Measurements from ENCODE around the gene PAX2.

DNA sequence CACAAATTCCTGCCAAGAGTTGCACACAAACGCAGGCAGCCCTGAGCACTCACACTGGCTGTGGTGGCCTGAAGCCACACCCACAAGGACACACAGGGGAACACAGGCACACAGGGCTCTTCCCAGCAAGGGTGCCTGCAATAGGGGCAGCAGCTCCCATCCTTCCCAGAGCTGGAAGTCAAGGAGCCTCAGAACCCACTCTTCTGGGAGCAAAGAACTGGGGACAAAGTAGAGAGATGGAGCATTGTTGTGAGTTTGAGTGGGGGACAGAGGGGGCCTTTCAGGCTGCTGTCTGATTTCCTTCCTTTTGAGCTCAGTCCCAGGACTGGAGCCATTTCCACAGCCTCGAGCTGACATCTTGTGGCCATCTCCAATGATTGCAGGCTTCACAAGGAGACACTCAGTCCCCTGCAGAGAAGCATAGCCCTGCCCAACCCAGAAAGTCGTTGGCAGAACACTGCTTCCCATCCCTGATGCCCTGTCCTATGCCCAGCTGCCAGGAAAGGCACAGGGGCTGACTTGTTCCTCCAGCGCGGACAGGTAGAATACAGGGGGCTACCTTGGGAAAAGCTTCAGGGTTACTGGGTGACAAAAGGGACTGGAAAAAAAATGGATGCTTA lies 133.0 kb downstream of the PAX2 start:
- TF ChIP-seq SMAD3 (CRISPR knock-in tag; IDR thresholded peaks at IDR 0.05; ENCODE audit: borderline replicate concordance) (no peak), JUN (CRISPR knock-in tag; IDR thresholded peaks at IDR 0.05) (no peak), ZBTB21 (CRISPR knock-in tag; IDR thresholded peaks at IDR 0.05; ENCODE audit: borderline replicate concordance) (no peak), SOX15 (CRISPR knock-in tag; IDR thresholded peaks at IDR 0.05) (no peak), CREM (CRISPR knock-in tag; IDR thresholded peaks at IDR 0.05) (no peak), NFYB (CRISPR knock-in tag; conservative IDR thresholded peaks at IDR 0.05; ENCODE audit: low read depth) (no peak), FOXK1 (CRISPR knock-in tag; IDR thresholded peaks at IDR 0.05) (no peak), SMAD4 (CRISPR knock-in tag; IDR thresholded peaks at IDR 0.05) (no peak), ZNF416 (CRISPR knock-in tag; IDR thresholded peaks at IDR 0.05) (no peak)
- TF ChIP-seq, protein P1, sequence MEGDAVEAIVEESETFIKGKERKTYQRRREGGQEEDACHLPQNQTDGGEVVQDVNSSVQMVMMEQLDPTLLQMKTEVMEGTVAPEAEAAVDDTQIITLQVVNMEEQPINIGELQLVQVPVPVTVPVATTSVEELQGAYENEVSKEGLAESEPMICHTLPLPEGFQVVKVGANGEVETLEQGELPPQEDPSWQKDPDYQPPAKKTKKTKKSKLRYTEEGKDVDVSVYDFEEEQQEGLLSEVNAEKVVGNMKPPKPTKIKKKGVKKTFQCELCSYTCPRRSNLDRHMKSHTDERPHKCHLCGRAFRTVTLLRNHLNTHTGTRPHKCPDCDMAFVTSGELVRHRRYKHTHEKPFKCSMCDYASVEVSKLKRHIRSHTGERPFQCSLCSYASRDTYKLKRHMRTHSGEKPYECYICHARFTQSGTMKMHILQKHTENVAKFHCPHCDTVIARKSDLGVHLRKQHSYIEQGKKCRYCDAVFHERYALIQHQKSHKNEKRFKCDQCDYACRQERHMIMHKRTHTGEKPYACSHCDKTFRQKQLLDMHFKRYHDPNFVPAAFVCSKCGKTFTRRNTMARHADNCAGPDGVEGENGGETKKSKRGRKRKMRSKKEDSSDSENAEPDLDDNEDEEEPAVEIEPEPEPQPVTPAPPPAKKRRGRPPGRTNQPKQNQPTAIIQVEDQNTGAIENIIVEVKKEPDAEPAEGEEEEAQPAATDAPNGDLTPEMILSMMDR (IDR thresholded peaks at IDR 0.05) = peak; percentile 30
- TF ChIP-seq, protein P2, sequence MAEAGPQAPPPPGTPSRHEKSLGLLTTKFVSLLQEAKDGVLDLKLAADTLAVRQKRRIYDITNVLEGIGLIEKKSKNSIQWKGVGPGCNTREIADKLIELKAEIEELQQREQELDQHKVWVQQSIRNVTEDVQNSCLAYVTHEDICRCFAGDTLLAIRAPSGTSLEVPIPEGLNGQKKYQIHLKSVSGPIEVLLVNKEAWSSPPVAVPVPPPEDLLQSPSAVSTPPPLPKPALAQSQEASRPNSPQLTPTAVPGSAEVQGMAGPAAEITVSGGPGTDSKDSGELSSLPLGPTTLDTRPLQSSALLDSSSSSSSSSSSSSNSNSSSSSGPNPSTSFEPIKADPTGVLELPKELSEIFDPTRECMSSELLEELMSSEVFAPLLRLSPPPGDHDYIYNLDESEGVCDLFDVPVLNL (CRISPR knock-in tag; IDR thresholded peaks at IDR 0.05; ENCODE audit: borderline replicate concordance, low read depth) = no peak
- TF ChIP-seq, protein P3, sequence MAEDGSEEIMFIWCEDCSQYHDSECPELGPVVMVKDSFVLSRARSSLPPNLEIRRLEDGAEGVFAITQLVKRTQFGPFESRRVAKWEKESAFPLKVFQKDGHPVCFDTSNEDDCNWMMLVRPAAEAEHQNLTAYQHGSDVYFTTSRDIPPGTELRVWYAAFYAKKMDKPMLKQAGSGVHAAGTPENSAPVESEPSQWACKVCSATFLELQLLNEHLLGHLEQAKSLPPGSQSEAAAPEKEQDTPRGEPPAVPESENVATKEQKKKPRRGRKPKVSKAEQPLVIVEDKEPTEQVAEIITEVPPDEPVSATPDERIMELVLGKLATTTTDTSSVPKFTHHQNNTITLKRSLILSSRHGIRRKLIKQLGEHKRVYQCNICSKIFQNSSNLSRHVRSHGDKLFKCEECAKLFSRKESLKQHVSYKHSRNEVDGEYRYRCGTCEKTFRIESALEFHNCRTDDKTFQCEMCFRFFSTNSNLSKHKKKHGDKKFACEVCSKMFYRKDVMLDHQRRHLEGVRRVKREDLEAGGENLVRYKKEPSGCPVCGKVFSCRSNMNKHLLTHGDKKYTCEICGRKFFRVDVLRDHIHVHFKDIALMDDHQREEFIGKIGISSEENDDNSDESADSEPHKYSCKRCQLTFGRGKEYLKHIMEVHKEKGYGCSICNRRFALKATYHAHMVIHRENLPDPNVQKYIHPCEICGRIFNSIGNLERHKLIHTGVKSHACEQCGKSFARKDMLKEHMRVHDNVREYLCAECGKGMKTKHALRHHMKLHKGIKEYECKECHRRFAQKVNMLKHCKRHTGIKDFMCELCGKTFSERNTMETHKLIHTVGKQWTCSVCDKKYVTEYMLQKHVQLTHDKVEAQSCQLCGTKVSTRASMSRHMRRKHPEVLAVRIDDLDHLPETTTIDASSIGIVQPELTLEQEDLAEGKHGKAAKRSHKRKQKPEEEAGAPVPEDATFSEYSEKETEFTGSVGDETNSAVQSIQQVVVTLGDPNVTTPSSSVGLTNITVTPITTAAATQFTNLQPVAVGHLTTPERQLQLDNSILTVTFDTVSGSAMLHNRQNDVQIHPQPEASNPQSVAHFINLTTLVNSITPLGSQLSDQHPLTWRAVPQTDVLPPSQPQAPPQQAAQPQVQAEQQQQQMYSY (CRISPR knock-in tag; IDR thresholded peaks at IDR 0.05) = no peak
- TF ChIP-seq, protein P4, sequence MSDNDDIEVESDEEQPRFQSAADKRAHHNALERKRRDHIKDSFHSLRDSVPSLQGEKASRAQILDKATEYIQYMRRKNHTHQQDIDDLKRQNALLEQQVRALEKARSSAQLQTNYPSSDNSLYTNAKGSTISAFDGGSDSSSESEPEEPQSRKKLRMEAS (CRISPR knock-in tag; IDR thresholded peaks at IDR 0.05) = no peak
- TF ChIP-seq, protein P5, sequence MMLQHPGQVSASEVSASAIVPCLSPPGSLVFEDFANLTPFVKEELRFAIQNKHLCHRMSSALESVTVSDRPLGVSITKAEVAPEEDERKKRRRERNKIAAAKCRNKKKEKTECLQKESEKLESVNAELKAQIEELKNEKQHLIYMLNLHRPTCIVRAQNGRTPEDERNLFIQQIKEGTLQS (CRISPR knock-in tag; conservative IDR thresholded peaks at IDR 0.05) = no peak

Data from WTC11 (cell line).